ENCODE results near the gene CCDC15.

GRCh38 chr11:124953753-124954589, at the start of gene CCDC15:
- TF ChIP-seq POLR2A (IDR thresholded peaks at IDR 0.05) = peak; percentile 48 to 58
- no peak for TF ChIP-seq CTCF (IDR thresholded peaks at IDR 0.05 in 4 of 5, conservative IDR thresholded peaks at IDR 0.05 in 1 of 5)
